GM21423 (cell line): Measurements from ENCODE around the gene CPXM1.

ENCODE experiments used
- ATAC-seq: cut with Tn5 transposase; IDR thresholded peaks from one replicate; pipeline ENCODE4 v1.9.1; 2021; ENCODE audit warnings: mild to moderate bottlenecking, moderate library complexity; ENCODE audit not compliant: unreplicated experiment

Gene CPXM1

GRCh38 chr20:2804041-2804828 lies 3.8 kb upstream of the CPXM1 start:
- ATAC-seq = no peak

- no peak for ATAC-seq
Measured at GRCh38 chr20:2801286-2801728, 880 bp upstream of the CPXM1 start.

DNA sequence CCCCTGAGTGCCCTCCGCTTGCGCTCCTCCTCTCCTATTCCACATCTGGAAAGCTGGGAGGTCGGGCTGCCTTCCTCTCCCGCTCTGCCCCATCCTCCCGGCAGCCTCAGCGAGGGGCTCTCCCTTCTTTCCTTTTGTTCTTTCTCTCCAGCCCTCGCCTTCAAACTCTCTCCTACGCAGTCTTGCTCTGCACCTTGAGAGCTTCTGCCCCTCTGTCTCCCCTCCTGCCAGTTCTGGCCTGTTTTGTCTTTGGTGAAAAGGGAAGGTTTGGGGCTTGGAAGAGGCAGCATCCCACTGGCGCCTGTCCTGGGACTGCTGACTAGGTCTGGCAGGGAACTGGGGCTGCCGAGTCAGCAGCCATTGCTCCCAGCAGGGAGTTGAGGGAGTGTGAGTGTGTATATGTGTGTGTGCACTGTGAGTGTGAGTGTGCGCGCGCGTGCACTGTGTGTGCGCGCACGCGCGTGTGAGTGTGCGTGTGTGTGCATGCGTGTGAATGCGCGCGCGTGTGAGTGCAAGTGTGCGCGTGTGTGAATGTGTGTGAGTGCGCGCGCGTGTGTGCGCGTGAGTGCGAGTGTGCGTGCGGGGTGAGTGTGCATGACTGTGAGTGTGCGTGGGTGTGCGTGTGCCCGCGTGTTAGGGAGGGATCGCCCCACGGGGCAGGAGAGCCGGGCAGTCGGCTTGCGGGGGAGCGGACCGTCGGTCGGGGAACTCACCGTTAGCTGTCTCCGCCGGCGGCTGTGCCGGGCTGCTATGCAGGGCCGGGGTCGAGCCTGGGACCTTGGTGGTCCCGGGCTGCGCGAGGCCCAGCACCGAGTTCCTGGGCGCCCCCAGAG lies 523 bp downstream of the CPXM1 start:
- ATAC-seq = peak; percentile 24

- no peak for ATAC-seq
Measured at GRCh38 chr20:2799271-2799670, 1.2 kb downstream of the CPXM1 start.

GRCh38 chr20:2798814-2799213 lies 1.6 kb downstream of the CPXM1 start:
- no peak for ATAC-seq

- ATAC-seq = no peak
Measured at GRCh38 chr20:2798095-2798805, 2.2 kb downstream of the CPXM1 start.

DNA sequence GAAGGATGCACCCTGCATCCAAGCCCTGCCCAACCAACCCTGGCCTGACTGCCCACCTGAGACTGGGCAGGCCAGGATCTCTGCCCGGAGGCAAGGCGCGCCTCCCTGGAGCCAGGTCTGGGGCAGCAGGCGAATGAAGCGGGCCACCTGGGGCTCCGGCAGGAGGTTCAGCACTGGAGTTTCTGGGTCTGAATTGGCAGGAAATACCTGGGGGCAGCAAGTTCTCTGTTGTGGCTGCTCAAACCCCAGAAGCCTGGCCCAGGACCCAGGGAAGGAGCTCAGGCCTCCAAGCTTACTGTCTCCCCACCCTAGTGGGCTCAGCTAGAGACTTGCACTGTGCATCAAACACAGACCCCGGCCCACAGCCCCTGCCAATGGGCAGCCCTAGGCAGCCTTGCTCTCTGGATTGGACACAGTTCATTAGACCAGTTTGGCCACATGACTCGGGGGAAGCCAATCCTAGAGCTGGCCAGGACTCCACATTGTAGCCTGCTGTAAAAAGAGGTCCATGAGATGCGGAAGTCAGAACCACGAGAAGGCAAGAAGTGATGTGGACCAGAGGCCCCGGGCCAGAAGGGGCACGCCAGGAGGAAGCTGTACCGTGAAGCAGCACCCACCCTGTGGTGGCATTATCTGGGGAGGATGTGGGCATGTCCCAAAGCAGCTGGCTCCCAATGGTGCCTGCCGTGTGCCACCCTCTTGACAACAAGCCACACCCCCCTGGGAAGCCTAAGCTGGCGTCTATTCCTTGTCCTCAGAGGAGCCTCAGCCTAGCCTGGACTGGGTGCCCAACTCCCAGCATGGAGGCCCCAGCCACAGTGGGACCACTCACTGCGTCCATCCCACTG lies 3.1 kb downstream of the CPXM1 start:
- ATAC-seq = no peak

DNA sequence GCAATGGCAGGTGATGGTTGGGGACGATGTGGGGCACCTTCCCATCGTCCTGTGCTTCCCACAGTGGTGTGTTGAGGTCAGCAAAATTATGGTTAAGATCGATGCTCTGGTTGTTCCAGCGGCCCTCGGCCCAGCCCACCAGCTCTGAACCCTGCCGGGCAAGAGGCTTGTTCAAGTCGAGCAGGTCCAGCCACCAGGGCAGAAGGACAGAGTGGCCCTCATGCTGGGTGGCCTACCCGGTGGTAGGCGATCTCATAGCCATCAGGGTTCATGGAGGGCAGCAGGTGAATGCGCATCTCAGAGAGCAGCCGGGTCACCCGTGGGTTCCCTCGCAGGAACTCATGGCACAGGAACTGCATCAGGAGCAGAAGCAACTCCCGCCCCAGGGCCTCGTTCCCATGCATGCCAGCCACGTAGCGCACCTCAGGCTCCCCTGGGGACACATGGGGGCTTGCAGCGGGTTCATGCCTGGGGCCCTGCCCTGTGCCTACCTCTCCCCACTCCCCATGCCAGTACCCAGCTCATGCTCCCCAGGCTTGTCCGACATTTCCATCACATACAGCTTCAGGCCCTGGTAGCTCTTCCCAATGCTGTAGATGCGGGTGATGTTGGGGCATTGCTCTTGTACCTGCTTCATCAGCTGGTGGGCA lies 4.3 kb downstream of the CPXM1 start:
- ATAC-seq = no peak

GRCh38 chr20:2795451-2795850 lies 5.0 kb downstream of the CPXM1 start:
- no peak for ATAC-seq

- ATAC-seq = no peak
Measured at GRCh38 chr20:2794866-2795447, 5.5 kb downstream of the CPXM1 start.

- no peak for ATAC-seq
Measured at GRCh38 chr20:2794202-2794748, 6.2 kb downstream of the CPXM1 start.

- no peak for ATAC-seq
Measured at GRCh38 chr20:2793471-2793870, 7.0 kb downstream of the CPXM1 start.

- no peak for ATAC-seq
Measured at GRCh38 chr20:2783908-2784566, 16.4 kb downstream of the CPXM1 start.

- ATAC-seq = no peak
Measured at GRCh38 chr20:2780948-2781347, 19.5 kb downstream of the CPXM1 start.

GRCh38 chr20:2778602-2779321 lies 21.7 kb downstream of the CPXM1 start:
- ATAC-seq = no peak

DNA sequence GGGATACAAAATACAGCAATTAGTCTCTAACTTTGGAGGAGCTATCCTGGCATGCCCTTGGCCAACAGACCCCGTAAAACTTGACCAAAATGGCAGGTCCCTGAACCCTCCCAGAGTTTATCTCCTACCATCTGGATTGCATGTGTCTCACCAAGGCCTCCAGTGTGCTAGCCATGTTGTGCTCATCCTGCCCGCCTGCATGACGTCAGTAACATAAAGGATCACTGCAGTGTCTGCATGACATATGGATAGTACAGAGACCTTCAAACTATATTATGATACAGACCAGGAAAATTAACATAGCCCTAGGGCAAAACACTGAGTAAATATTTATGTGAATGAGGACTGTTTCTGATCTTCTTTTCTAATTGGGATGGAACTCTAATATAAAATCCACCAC lies 25.3 kb downstream of the CPXM1 start:
- no peak for ATAC-seq

GRCh38 chr20:2773812-2774211 lies 26.6 kb downstream of the CPXM1 start:
- ATAC-seq = no peak

DNA sequence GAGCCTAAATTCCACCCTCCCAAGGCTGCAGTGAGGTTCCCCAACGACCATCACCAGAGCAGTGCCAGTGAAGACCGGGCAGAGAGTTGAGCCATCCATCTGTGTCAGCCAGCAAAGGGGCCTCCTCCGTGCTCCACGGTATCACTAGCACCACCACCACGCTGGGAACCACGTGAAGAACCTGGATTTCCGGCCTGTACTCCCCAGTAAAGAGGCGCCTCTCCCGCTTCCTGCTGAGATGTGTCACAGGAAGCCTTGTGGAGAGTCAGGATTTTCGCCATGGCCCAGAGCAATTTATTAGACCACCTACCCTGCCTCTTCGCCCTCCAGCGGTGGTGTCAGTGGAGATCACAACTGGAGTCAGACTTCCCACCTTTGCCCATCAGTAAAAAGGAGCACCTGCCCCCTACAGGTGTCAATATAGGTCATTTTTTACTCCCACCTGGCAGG lies 28.8 kb downstream of the CPXM1 start:
- ATAC-seq = no peak
